H9 (cell line): ENCODE data around the gene ENTPD6. TPM values are rescaled to one million over a fixed set of nuclear protein-coding genes. Genes with fewer than 3 reads are reported as not detected.

Experiments
- DNase-seq: peaks from one replicate; pipeline ENCODE4 v3.0.0-alpha.2; 2017
- H2AFZ ChIP-seq: one replicate; pipeline ENCODE4 v1.6.1; 2013; ENCODE audit warnings: mild to moderate bottlenecking, low read length, control low read depth, moderate library complexity
- H2AK5ac ChIP-seq: 2 replicates; pipeline ENCODE4 v1.6.1; 2013; ENCODE audit warnings: low read length, control low read depth, mixed read lengths; ENCODE audit not compliant: insufficient read length
- H2BK120ac ChIP-seq: one replicate; pipeline ENCODE4 v1.6.1; 2013; ENCODE audit warnings: low read depth, mild to moderate bottlenecking, low read length, control low read depth, inconsistent platforms; ENCODE audit not compliant: poor library complexity, severe bottlenecking
- H2BK12ac ChIP-seq: 2 replicates; pipeline ENCODE4 v1.6.1; 2013; ENCODE audit warnings: low read length, control low read depth, mixed read lengths, low read depth; ENCODE audit not compliant: insufficient read length
- H2BK15ac ChIP-seq: 2 replicates; pipeline ENCODE4 v1.6.1; 2013; ENCODE audit warnings: low read depth, low read length, control low read depth
- H2BK20ac ChIP-seq: one replicate; pipeline ENCODE4 v1.6.1; 2013; ENCODE audit warnings: low read depth, mild to moderate bottlenecking, low read length, control low read depth, inconsistent platforms; ENCODE audit not compliant: poor library complexity, severe bottlenecking
- H2BK5ac ChIP-seq: 2 replicates; pipeline ENCODE4 v1.6.1; 2013; ENCODE audit warnings: low read length, control low read depth, mixed read lengths; ENCODE audit not compliant: insufficient read length
- H3K14ac ChIP-seq: 2 replicates; pipeline ENCODE4 v1.6.1; 2013; ENCODE audit warnings: low read length, control low read depth; ENCODE audit not compliant: insufficient read depth
- H3K18ac ChIP-seq: 2 replicates; pipeline ENCODE4 v1.6.1; 2013; ENCODE audit warnings: low read depth, mild to moderate bottlenecking, mixed read lengths, low read length, control low read depth; ENCODE audit not compliant: insufficient read length
- H3K23ac ChIP-seq: 2 replicates; pipeline ENCODE4 v1.6.1; 2013; ENCODE audit warnings: low read length, control low read depth, mixed read lengths, low read depth; ENCODE audit not compliant: insufficient read length
- H3K23me2 ChIP-seq: 2 replicates; pipeline ENCODE4 v1.6.1; 2013; ENCODE audit warnings: low read depth, mild to moderate bottlenecking, mixed read lengths, low read length, control low read depth; ENCODE audit not compliant: insufficient read length, poor library complexity, severe bottlenecking
- H3K27ac ChIP-seq: 2 replicates; pipeline ENCODE4 v1.5.1; 2013; ENCODE audit warnings: low read length, control low read depth, mixed read lengths, low read depth; ENCODE audit not compliant: insufficient read length
- H3K27me3 ChIP-seq: 2 replicates; pipeline ENCODE4 v1.6.1; 2013; ENCODE audit warnings: low read length, control low read depth, inconsistent platforms; ENCODE audit not compliant: insufficient read depth
- H3K4ac ChIP-seq: 2 replicates; pipeline ENCODE4 v1.6.1; 2013; ENCODE audit warnings: low read depth, mild to moderate bottlenecking, control low read depth, inconsistent platforms, low read length, moderate library complexity
- H3K4me1 ChIP-seq: 2 replicates; pipeline ENCODE4 v1.6.1; 2013; ENCODE audit warnings: low read length, control low read depth, inconsistent platforms; ENCODE audit not compliant: insufficient read depth
- H3K4me2 ChIP-seq: 2 replicates; pipeline ENCODE4 v1.6.1; 2013; ENCODE audit warnings: low read length, control low read depth, mixed read lengths; ENCODE audit not compliant: insufficient read length, insufficient read depth
- H3K56ac ChIP-seq: 2 replicates; pipeline ENCODE4 v1.6.1; 2013; ENCODE audit warnings: low read depth, mild to moderate bottlenecking, mixed read lengths, low read length, control low read depth; ENCODE audit not compliant: insufficient read length
- H3K79me1 ChIP-seq: 2 replicates; pipeline ENCODE4 v1.6.1; 2013; ENCODE audit warnings: low read depth, mild to moderate bottlenecking, moderate library complexity, low read length, control low read depth, inconsistent platforms; ENCODE audit not compliant: insufficient read depth, poor library complexity, severe bottlenecking
- H3K79me2 ChIP-seq: 2 replicates; pipeline ENCODE4 v1.6.1; 2013; ENCODE audit warnings: low read length, control low read depth, inconsistent platforms; ENCODE audit not compliant: insufficient read depth
- H3K9ac ChIP-seq: 2 replicates; pipeline ENCODE4 v1.6.1; 2013; ENCODE audit warnings: low read length, control low read depth, mixed read lengths; ENCODE audit not compliant: insufficient read length; ENCODE audit errors: extremely low read depth
- H3K9me3 ChIP-seq: one replicate; pipeline ENCODE4 v1.6.1; 2013; ENCODE audit warnings: low read depth, low read length, inconsistent platforms; ENCODE audit not compliant: control insufficient read depth
- H3T11ph ChIP-seq: one replicate; pipeline ENCODE4 v1.6.1; 2013; ENCODE audit warnings: mild to moderate bottlenecking, low read length, control low read depth, inconsistent platforms
- H4K20me1 ChIP-seq: one replicate; pipeline ENCODE4 v1.6.1; 2013; ENCODE audit not compliant: control insufficient read depth, insufficient read length, insufficient read depth
- H4K5ac ChIP-seq: 2 replicates; pipeline ENCODE4 v1.6.1; 2013; ENCODE audit warnings: low read depth, mild to moderate bottlenecking, mixed read lengths, low read length, control low read depth; ENCODE audit not compliant: insufficient read length
- H4K8ac ChIP-seq: replicated peaks from 2 replicates; pipeline ENCODE4 v1.6.1; 2013; ENCODE audit warnings: low read length, control low read depth, mixed read lengths, low read depth; ENCODE audit not compliant: insufficient read length
- H4K91ac ChIP-seq: 2 replicates; pipeline ENCODE4 v1.6.1; 2013; ENCODE audit warnings: low read depth, mild to moderate bottlenecking, moderate library complexity, mixed read lengths, low read length, control low read depth; ENCODE audit not compliant: insufficient read length
- H3K27ac Mint-ChIP-seq, 3 experiments: 2 replicates in 2 of 3; 3 replicates in 1 of 3; pipeline ENCODE4 v1.8.0; 2020 to 2021; ENCODE audit warnings: mixed read lengths in 3 of 3, mild to moderate bottlenecking in 1 of 3, moderate library complexity in 1 of 3
- H3K27me3 Mint-ChIP-seq: 2 replicates; pipeline ENCODE4 v1.8.0; 2021; ENCODE audit warnings: low read depth, mild to moderate bottlenecking, moderate library complexity, mixed read lengths
- H3K36me3 Mint-ChIP-seq, 3 experiments: 2 replicates in 2 of 3; 3 replicates in 1 of 3; pipeline ENCODE4 v1.8.0; 2020 to 2021; ENCODE audit warnings: low read depth in 3 of 3, mixed read lengths in 3 of 3; ENCODE audit not compliant: insufficient read depth in 1 of 3
- H3K4me1 Mint-ChIP-seq, 2 experiments: 2 replicates each; pipeline ENCODE4 v1.8.0; 2020; ENCODE audit warnings: mixed read lengths in 2 of 2
- H3K4me3 Mint-ChIP-seq, 2 experiments: 2 replicates in 1 of 2; 3 replicates in 1 of 2; pipeline ENCODE4 v1.8.0; 2020 to 2021; ENCODE audit warnings: mild to moderate bottlenecking in 2 of 2, mixed read lengths in 2 of 2, moderate library complexity in 1 of 2
- H3K9me3 Mint-ChIP-seq, 2 experiments: 2 replicates in 1 of 2; 3 replicates in 1 of 2; pipeline ENCODE4 v1.8.0; 2020; ENCODE audit warnings: mild to moderate bottlenecking in 2 of 2, mixed read lengths in 2 of 2, moderate library complexity in 1 of 2
- WGBS: extraction: QIAGEN DNeasy Blood & Tissue Kit; methylation state at CpG from one replicate; pipeline ENCODE4 v1.1.7; 2013; ENCODE audit warnings: missing lambda C conversion rate, low lambda C conversion rate, mixed read lengths; ENCODE audit not compliant: insufficient read length; ENCODE audit errors: extremely low coverage; 5-methylcytosine and 5-hydroxymethylcytosine counted together
- total RNA-seq: library from RNA; stranded (reverse); gene quantifications from 2 replicates; pipeline ENCODE4 v1.2.1, GENCODE V29; 2021
- TF ChIP-seq, protein P1 (sequence below): fragments of 200-600 bp; sonication (generic); conservative IDR thresholded peaks from 3 replicates; pipeline ENCODE4 v1.8.0; 2021; ENCODE audit warnings: antibody characterized with exemption, mild to moderate bottlenecking

Gene ENTPD6
- total RNA-seq, 1 experiment from 2014 or later = 57.4 TPM

DNA sequence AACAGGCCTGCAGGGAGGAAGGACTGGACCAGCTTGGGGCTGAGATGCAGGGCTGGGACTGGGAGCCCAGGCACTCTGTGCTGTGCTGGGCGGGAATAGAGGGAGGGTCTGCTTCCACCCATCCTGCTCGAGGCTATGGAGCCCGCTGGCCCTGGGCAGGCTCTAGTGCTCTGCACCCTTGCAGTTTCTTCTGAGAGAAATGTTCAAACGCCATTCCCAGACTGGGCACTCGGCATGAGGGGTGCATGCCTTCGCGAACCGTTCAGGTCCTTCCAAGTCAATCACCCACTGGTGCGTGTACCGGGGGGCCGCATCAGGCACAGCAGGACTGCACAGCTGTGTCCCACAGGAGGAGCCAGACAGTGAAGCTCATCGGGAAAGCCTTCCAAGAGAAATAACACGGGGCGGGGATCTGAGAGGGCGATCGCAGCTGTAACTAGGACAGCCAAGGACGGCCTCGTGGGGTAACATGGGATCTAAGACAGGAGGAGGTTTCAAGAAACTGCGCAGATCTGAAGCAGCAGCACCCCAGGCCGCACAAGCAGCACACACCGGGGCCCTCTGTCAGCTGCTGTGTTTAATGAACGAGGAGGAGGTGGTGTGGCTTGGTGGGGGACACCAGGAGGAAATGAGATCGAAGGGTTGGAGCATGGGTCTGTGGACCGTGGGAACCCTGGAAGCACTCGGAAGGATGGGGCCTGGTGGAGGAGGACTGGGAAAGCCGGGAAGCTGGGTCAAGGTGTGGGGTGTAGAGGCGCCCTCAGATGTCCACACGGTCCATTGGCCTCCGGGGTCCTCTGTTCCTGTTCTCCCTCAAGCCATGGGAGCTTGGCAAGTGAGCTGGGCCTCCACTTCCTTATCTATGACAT, 26.3 kb downstream of the ENTPD6 start:
- no peaks in the 10 kb centered on the region for H4K20me1 ChIP-seq
- Mint-ChIP-seq H3K4me3 (no peak overlapping the region; a peak in 1 of 5 replicates), H3K4me1 (peaks cover 13 to 16% of the 10 kb centered on the region in 2 experiments), H3K9me3 (no peaks in the 10 kb centered on the region), H3K36me3 (peaks cover 3 to 36% (median 4%) of the 10 kb centered on the region in 3 experiments; a peak in 6 of 7 replicates), H3K27ac (peak overlapping the region; percentile 60 to 93 (median 92); a peak in 6 of 7 replicates), H3K27me3 (no peaks in the 10 kb centered on the region)
- H2BK5ac ChIP-seq = no peak overlapping the region
- no peak overlapping the region for H2BK12ac ChIP-seq
- H3K27ac ChIP-seq = no peak overlapping the region
- no peaks in the 10 kb centered on the region for H3K23me2 ChIP-seq
- H3K56ac ChIP-seq = no peak overlapping the region
- no peak overlapping the region for H2BK15ac ChIP-seq
- no peak overlapping the region for H2BK20ac ChIP-seq
- H2AFZ ChIP-seq = no peak overlapping the region
- H3K14ac ChIP-seq = no peak overlapping the region; the same call in 1 of the 2 replicates
- no peaks in the 10 kb centered on the region for H3K79me1 ChIP-seq
- no peaks in the 10 kb centered on the region for H3K9me3 ChIP-seq
- no peak overlapping the region for H3K23ac ChIP-seq
- H3K27me3 ChIP-seq = no peaks in the 10 kb centered on the region
- no peak overlapping the region for H4K5ac ChIP-seq
- no peak for DNase-seq
- no peak overlapping the region for H3K4ac ChIP-seq
- H3K79me2 ChIP-seq = no peaks in the 10 kb centered on the region
- H3T11ph ChIP-seq = no peak overlapping the region
- no peak overlapping the region for H2BK120ac ChIP-seq
- H4K8ac ChIP-seq = no peak overlapping the region
- TF ChIP-seq, protein P1, sequence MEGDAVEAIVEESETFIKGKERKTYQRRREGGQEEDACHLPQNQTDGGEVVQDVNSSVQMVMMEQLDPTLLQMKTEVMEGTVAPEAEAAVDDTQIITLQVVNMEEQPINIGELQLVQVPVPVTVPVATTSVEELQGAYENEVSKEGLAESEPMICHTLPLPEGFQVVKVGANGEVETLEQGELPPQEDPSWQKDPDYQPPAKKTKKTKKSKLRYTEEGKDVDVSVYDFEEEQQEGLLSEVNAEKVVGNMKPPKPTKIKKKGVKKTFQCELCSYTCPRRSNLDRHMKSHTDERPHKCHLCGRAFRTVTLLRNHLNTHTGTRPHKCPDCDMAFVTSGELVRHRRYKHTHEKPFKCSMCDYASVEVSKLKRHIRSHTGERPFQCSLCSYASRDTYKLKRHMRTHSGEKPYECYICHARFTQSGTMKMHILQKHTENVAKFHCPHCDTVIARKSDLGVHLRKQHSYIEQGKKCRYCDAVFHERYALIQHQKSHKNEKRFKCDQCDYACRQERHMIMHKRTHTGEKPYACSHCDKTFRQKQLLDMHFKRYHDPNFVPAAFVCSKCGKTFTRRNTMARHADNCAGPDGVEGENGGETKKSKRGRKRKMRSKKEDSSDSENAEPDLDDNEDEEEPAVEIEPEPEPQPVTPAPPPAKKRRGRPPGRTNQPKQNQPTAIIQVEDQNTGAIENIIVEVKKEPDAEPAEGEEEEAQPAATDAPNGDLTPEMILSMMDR = no peak
- H3K18ac ChIP-seq = no peak overlapping the region
- no peak overlapping the region for H4K91ac ChIP-seq
- H3K4me2 ChIP-seq = no peak overlapping the region
- H3K9ac ChIP-seq = no peak overlapping the region
- no peak overlapping the region for H2AK5ac ChIP-seq
- no peaks in the 10 kb centered on the region for H3K4me1 ChIP-seq
- WGBS = no CpG with 5 or more reads among the region's 29 CpGs
